ENCODE data around the gene PPP3R1.

PPP3R1 gene

DNA sequence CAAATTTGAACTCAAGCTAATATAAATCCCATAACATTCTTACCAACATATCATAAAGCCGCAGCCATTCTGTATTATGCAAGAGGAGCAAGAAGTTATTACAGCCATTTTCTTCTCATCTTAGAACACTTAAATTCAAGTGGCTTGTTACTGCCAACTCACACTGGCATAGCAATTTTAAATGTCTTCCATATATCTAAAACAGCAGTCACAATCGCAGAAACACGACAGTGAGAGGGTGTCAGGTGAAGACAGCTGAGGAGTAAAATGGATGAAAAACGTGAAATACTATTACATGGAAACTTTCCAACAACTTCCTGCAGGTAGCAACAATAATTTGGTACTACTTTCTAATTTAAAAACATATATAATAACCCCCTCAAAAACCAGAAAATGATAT, 17.9 kb downstream of the PPP3R1 start:
- no peak for DNase-seq (ENCODE audit: low read depth in 2 of 2)

DNA sequence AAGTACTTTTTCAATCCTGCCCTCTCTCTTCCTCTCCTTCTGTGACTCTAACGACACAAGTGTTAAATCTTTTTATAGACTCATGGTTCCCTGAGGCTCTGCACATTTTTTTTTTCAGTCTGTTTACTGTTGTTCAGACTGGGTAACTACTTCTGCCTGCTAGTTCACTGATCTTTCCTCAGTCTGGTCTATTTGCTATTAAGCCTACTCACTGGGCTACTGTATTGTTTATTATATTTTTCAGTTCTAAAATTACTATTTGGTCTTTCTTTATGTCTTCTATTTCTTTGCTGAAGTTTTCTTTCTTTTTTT, 21.3 kb downstream of the PPP3R1 start:
- no peak for DNase-seq (ENCODE audit: low read depth in 2 of 2)

DNA sequence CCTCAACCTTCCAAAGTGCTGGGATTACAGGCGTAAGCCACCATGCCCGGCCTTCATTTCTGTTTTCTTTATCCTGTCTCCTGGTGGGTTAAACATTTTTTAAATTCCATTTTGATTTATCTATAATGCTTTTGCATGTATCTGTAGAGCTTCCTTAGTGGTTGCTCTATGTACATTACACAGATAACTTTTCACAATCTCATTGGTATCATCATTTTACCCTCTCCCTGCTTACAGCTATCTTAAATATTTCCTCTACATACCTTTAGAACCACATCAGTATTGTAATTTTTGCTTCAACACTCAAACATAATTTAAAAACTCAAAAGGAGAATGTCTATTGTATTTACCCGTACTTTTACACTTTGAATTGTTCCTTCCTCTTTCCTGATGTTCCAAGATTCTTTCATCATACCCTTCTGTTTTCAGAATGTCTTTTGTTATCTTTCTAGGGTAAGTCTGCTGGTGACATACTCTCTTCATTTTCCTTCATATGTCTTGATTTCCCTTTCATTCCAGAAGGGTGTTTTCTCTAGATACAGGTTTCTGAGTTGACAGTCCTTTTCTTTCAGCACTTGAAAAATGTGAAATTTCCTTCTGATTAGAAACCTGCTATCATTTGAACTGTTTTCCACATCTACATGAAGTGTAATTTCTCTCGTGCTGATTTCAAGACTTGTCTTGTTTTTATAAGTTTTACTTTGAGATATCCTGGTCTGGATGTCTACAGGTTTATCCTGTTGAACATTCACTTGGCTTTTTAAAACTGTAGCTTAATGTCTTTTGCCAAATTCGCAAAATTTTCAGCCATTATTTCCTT, 21.9 kb downstream of the PPP3R1 start:
- DNase-seq (ENCODE audit: low read depth in 2 of 2), result no peak

DNA sequence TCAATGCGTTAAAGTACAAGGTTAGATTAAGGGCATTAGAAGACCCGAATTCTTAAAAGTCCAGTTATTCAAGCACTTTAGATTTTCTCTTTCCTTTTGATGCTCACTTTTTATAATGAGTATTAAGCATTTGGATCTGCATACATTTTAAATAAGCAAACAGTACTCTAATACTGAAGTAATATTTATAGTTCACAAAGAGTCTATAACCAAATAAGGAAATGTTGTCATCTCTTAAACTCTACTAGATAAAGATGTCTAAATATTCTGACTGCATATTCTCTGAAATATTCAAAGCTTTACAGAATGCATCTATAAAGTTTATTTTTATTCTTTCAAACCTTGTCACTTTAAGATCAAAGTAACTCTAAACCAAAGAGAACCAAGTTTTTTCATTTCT, 25.5 kb downstream of the PPP3R1 start:
- DNase-seq (ENCODE audit: low read depth in 2 of 2), result no peak

DNA sequence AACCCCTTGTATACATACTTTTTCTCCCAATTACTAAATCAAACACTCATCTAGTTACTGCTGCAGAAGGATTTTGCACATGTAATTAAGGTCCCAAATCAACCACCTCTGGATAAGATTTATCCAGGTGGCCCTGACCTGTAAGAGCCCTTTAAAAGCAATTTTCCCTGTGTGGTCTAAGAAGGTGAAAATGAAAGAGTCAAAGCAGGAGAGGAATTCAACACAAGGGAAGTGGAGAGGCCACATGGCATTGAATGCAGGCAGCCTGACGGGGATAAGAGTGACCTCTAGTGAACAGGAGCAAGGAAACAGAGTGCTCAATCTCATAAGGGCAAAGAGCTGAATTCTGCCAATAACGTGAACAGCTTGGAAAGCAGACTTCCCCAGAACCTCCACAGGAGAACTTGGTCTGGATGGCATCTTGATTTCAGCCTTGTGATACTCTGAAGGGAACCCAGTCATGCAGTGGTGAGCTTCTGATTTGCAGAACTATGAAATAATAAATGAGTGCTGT, 27.2 kb downstream of the PPP3R1 start:
- no peak for DNase-seq (ENCODE audit: low read depth in 2 of 2)

DNA sequence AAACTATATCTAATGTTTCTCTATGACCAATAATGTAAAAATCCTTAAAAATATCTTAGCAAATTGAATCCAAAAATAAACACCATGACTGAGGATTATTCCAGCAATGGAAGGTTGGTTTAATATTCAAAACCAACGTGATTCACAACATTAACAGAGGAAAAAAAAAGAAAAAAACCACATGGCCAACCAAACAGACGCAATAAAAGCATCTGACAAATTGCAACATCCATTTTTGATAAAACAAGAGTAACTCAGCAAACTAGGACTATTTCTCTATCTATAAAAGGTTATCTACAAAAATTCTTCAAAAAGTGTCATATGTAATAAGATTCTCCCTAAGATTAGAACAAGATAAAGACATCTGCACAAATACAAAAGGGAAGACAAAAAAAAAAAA, 28.9 kb downstream of the PPP3R1 start:
- DNase-seq (ENCODE audit: low read depth in 2 of 2), result no peak

DNA sequence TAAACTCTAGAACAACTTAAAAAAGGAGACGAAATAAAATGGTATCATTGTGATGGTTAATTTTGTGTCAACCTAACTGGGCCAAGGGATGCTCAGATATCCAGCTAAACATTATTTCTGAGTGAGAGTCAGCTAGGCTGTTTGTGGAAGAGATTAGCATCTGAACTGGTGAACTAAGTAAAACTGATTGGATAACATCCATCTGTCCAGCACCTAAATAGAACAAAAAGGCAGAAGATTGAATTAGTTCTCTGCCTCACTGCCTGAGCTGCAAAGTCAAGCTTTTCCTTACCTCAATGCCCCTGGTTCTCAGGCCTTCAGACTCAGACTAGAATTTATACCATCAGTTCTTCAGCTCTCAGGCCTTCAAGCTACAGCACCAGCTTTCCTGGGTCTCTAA, 30.0 kb downstream of the PPP3R1 start:
- no peak for DNase-seq (ENCODE audit: low read depth in 2 of 2)

DNA sequence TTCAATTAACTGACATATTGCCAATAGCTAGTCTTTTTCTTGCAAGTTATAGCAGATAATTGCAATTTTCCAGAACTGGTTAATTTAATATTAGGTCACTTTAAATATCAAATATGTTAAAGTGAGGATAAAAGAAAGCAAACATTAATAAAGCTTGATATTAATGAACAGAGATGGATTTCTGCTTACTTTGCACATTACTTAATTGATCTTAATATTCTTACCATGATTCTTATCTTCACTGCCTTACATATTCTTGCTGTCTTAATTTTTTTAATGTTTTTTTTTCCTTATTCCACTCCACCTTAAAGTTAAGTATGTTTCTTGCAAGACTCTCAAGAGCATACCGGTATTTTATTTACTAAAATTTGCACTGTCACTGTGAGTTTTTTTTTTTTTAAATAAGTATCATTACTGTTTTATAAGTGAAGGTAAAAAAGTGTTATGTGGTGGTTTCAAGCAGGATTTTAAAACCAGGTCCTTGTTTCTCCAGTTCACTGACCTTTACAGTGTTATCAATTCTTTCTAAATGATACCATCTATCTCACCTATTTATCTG, 33.9 kb downstream of the PPP3R1 start:
- DNase-seq (ENCODE audit: low read depth in 2 of 2), result no peak

DNA sequence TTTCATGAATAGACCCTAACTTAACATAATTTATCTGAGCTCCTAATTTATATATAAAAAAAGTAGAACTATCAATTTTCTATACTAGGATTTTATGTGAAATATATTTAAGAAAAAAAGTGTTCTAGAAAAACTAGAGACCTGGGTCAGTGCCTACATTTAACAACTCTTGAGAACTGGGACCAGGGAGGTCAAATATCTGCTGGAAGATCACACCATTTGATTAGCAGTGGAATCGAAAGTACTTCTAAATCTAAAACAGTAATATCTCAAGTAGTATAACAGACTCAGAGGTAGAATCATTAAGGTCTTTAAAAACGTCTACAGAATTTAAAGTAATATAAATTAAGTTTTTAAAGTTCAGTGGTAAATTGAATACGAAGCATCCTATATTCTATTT, 34.6 kb downstream of the PPP3R1 start:
- no peak for DNase-seq (ENCODE audit: low read depth in 2 of 2)

DNA sequence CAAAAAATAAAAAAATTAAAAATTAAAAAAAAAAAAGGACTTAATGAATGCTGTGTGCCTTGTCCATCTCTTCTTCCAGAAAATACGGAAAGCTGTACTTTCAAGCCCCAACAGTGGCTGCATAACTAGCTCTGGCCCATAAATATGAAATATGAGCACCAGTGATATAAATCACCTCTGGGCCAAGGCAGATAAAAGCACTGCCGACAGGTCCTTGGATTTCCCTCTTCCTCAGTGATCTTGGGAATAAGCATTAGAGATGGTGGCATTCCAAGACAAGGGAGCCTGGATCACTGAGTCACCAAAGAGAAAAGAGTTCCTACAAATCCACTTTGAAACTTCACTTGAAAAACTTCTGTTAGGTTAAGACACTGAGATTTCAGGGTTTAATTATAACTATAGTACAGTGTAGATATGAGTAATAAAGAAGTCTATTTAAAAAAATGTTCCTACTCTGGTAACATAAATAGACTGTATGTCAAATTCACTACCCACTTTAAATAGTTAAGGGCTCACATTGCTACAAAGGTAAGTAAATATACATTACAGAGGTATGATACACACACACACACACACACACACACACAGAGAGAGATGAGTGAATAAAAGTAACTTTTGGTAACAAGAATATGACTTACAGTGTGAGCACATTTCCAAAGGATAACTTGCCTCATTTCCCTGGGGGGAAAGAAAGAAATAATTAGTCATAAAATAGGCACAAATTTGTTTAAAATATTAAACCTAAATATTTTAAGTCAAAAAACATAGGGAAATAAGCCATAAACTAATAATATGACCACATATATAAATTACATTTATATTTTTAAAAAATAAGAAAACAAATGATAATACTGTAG, 35.6 kb downstream of the PPP3R1 start:
- DNase-seq (ENCODE audit: low read depth in 2 of 2), result no peak

DNA sequence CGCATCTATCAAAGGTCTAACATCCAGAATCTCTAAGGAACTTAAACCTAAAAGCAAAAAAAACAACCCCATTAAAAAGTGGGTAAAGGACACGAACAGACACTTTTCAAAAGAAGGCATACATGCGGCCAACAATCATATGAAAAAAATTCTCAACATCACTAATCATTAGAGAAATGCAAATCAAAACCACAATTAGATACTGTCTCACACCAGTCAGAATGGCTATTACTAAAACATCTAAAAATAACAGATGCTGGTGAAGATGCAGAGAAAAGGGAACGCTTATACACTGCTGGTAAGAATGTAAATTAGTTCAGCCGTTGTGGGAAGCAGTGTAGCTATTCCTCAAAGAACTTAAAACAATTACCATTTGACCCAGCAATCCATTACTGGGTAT, 38.0 kb downstream of the PPP3R1 start:
- DNase-seq (ENCODE audit: low read depth in 2 of 2), result no peak

DNA sequence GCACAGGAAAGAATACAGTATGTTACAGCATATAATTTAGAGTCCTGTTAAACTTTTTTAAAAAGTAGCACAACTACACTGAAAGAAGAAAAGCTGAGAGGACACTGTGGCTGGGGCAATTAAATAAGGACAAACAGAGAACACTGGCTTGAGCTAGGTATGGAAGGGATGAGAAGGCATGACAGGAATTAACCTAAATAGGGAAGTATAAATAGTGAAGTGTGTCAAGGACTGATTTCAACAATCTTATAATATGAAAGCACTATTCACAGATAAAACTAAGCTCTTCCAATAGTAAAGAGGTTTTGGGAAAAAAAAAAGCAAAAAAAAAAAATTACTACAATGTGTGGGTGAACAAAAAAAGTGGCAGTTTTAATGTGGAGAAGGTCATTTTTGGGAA, 45.5 kb downstream of the PPP3R1 start:
- no peak for DNase-seq (ENCODE audit: low read depth in 2 of 2)

DNA sequence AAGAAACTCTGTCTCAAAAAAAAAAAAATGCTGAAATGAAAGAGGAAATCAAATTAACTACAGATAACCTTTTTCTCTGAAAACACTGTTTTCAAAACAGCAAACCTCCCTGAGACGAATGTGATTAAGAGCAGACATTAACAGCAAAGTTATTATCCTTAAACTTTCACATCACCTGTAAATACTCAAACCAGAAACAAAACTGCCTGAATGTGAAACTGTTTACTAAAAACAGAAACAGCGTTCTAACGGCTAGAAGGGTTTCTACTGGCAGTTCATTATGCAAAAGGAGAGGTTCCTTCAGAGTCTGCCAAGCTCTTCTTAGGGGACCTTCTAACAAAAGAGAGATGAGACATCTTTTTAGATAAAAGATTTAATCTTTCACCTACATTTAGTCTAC, 48.7 kb downstream of the PPP3R1 start:
- DNase-seq (ENCODE audit: low read depth in 2 of 2), result no peak

DNA sequence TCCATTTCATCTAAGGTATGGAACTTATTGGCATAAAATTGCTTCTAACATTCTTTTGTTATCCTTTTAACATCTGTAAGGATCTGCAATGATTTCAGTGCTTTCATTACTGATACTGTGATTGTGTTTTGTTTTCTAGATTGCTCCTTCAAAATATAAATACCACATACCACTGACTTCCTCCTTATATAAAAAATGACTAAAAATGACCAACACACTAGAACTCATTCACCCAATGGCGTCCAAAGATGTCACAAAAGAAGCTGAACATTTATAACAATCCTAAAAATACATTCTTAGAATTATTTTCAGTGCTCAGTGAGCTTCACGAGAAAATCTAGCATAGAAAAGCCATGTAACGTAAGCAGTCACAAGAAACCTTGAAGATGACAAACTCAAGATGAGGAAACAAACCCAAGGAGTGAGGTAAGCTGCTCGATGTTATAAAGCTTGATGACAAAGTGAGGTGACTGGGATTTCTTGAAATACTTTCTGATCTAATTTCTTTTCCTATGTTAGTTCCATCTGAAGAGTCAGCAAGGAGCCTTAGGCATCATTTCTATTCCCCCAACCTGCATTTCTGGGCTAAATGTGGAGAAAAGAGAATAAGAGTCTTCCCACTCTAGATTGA, 52.1 kb downstream of the PPP3R1 start:
- no peak for DNase-seq (ENCODE audit: low read depth in 2 of 2)

DNA sequence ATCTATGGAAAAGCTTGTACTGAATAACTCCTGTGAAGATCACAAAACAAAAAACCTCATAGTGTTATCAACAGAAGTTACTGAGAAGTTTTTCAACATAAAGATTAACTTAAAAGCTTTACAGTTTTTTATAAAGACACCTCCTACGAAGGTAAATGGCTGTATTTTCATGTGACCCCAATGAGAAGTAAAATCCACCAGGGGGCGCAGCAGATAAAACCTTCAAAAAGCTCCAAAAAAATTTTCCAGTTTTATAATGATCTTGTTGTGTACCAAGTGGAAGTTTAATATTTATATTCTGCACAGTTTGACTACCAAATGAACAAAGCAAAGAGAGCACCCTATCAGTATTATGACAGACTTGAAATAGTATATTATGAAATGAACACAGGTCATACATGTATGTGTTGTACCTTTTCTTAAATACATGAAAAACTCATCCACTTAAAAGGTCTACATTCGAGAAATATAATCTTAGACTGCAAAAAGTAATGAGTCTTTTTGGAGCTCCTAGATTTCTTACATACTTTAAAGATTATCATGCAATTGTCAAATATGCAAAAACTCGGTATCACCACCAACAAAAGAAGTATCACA, 56.1 kb downstream of the PPP3R1 start:
- DNase-seq (ENCODE audit: low read depth in 2 of 2), result peak in 1 of 2 donors; percentile 5

DNA sequence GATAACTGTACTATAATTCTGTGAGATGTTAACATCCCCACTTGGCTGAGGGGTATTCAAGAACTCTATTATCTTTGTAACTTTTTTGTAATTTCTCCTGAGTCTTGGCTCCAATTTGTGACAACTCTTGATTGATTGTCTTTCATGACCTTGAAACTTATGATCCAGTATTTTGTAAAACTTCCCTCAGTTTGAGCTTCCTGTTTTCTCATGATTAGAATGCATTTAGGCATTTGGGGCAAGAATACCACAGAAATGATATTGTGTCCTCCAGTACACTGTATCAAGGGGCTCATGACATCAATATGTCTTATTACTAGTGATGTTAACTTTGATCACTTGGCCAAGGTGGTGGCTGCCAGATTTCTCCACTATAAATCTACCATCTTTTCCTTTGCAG, 57.2 kb downstream of the PPP3R1 start:
- DNase-seq (ENCODE audit: low read depth in 2 of 2), result no peak

DNA sequence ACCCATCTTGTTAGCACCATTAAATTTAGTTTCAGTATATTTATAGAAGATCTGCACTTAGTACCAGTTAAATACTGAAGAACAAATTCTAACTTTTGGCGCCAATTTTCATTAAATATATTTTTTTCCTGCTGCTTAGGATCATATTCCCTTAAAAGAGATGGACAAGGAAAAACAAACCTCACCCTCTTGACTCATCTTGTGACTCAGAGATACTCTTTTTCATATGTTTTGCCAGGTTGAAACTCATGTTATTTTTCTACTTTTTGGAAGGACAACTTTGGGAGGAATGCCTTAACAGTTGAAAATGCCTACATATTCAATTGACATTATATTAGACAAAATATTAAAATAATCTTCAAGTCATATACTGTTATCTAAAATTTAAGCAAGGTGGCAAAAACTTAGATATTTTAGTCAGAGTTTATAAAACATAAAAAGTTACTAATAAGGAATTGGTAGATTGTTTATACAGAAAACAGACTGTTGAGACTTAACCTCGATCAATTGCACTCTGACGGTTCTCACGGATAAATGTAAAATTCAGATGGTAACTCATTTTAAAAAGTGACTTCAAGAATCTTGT, 58.5 kb downstream of the PPP3R1 start:
- DNase-seq (ENCODE audit: low read depth in 2 of 2), result no peak

DNA sequence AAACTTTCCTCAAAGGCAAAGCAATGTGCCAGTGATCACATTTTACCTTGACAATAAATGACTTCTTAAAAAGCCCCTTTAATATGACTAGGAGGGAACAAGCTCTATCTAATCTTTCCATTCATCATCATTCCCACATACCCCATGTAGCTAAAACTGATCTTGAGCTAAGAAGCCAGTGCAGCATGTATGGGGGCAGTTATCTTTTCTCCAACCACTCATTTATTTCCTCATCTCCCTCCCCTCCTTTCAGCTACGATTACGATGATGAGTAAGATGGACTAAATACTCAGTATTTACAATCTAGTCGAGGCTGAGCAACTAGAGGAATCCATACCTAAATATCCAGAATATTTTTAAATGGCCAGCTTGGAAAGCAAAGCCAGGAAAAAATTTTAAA, 59.2 kb downstream of the PPP3R1 start:
- no peak for DNase-seq (ENCODE audit: low read depth in 2 of 2)

DNA sequence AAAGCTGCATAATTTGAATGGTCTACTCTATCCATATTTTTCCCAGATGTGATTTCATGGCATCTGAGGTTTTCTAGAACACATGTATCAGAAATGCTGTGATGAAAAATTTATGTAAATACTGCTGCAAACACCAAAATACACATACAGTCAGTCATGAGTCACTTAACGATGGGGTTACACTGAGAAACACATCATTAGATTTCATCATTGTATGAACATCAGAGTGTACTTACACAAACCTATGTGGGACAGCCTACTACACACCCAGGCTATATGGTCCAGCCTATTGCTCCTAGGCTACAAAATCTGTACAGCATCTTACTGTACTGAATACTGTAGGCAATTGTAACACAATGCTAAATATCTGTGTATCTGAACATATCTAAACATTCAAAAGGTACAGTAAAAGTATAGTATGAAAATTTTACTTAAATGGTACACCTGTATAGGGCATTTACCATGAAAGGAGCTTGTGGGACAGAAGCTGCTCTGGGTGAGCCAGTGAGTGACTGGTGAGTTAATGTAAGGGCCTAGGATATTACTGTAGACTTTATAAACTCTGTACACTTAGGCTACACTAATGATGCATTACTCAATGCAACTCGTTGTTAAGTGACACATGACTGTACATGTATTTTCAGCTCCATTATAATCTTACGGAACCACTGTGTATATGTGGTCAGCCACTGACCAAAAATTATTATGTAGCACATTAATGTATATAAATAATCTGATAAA, 61.2 kb downstream of the PPP3R1 start:
- DNase-seq (ENCODE audit: low read depth in 2 of 2), result no peak

DNA sequence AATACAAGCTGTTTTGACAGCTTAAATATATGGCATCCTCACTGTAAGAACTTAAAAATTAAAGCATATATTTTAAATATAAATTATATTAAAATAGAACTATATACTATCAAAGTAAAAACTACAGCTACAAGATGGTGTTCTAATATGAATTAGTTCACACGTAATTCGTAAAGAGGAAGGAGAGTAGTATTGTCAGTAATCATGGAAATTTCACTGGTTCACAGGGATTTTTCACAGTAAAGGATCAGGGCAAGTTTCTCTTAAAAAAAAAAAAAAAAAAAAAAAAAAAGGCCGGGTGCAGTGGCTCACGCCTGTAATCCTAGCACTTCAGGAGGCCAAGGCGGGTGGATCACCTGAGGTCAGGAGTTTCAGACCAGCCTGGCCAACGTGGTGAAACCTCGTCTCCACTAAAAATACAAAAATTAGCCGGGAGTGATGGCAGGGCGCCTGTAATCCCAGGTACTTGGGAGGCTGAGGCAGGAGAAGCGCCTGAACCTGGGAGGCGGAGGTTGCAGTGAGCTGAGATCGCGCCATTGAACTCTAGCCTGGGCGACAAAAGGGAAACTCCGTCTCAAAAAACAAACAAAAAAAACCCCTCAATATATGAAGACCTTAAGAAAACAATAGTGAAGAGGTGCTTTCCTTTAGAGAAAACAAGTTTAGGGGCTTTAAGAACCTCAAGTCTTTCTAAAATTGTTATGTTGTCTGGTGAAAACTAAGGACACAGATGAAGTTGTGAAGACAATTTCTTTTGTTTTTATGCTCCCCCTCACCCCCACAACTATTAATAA, 62.1 kb downstream of the PPP3R1 start:
- DNase-seq (ENCODE audit: low read depth in 2 of 2), result no peak
